Activated B cell treated with CpG ODN at 0.5 μM for 24 hours (primary cell): ENCODE measurements around the gene MTG2. TPM values are rescaled to one million over a fixed set of nuclear protein-coding genes. Genes with fewer than 3 reads are reported as not detected.

Source experiments
- ATAC-seq: fragments of 200-7000 bp; cut with Tn5 transposase; one replicate; pipeline ENCODE4 v1.10.0; 2021; ENCODE audit warnings: low read depth, mild to moderate bottlenecking, moderate library complexity
- CTCF ChIA-PET: fragments of 350-600 bp; sonication (Branson Sonifier 250); formaldehyde crosslinking; loops from one replicate; lab custom pipeline; 2021; ENCODE audit warnings: antibody characterized with exemption; lab: Charles Lee
- POLR2A ChIA-PET: fragments of 350-600 bp; sonication (Branson Sonifier 250); formaldehyde crosslinking; loops from one replicate; lab custom pipeline; 2021; ENCODE audit warnings: antibody characterized with exemption; lab: Charles Lee
- DNase-seq: peaks from one replicate; pipeline ENCODE4 v3.0.0; 2022
- H3K27ac Mint-ChIP-seq: one replicate; pipeline ENCODE4 v1.8.0; 2020; ENCODE audit warnings: mixed read lengths
- H3K27me3 Mint-ChIP-seq: one replicate; pipeline ENCODE4 v1.8.0; 2021; ENCODE audit warnings: mixed read lengths
- H3K36me3 Mint-ChIP-seq: one replicate; pipeline ENCODE4 v1.8.0; 2021; ENCODE audit warnings: low read depth, mixed read lengths
- H3K4me1 Mint-ChIP-seq: one replicate; pipeline ENCODE4 v1.8.0; 2021; ENCODE audit warnings: mixed read lengths
- H3K4me3 Mint-ChIP-seq: one replicate; pipeline ENCODE4 v1.8.0; 2020; ENCODE audit warnings: mild to moderate bottlenecking, mixed read lengths
- H3K9me3 Mint-ChIP-seq: one replicate; pipeline ENCODE4 v1.8.0; 2020; ENCODE audit warnings: mixed read lengths
- intact Hi-C: fragments of 100-400 bp; cut with micrococcal nuclease; formaldehyde crosslinking; loops from one replicate; pipeline ENCODE4 v1.15.1; 2024
- total RNA-seq: library from RNA; stranded (reverse); gene quantifications from 2 replicates; pipeline ENCODE4 v1.2.3, GENCODE V29; 2022
- TF ChIP-seq, protein P1 (sequence below): fragments of 200-600 bp; IDR thresholded peaks from one replicate; pipeline ENCODE4 v1.8.0; 2022; ENCODE audit warnings: antibody characterized with exemption, mild to moderate bottlenecking

MTG2 gene
- total RNA-seq, 1 donor from 2014 or later, result 46.8 TPM

DNA sequence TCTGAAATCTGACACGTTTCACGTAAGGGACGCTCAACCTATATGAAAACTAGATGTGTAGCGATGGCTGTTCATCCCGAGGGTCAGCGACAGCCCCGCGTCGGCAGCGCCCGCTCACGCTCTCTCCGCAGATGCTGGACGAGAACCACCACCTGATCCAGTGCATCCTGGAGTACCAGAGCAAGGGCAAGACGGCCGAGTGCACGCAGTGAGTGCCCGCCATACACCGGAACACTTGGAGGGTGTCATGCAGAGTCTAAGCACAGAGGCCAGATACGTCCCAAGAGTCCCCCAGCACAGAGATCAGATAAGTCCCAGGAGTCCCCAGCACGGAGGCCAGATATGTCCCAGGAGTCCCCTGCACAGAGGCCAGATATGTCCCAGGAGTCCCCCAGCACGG is 24.3 kb upstream of the MTG2 start:
- H3K9me3 Mint-ChIP-seq, result no peaks in the 10 kb centered on the region
- peaks cover 7% of the 10 kb centered on the region for H3K4me1 Mint-ChIP-seq
- ChIA-PET POLR2A (no interaction called here), CTCF (no interaction called here)
- DNase-seq, result no peak
- intact Hi-C loops, result no loop called here
- H3K27me3 Mint-ChIP-seq, result no peaks in the 10 kb centered on the region
- H3K4me3 Mint-ChIP-seq, result no peak overlapping the region
- H3K36me3 Mint-ChIP-seq, result peaks cover 38% of the 10 kb centered on the region
- ATAC-seq, result no peak
- no peak overlapping the region for H3K27ac Mint-ChIP-seq
- TF ChIP-seq, protein P1, sequence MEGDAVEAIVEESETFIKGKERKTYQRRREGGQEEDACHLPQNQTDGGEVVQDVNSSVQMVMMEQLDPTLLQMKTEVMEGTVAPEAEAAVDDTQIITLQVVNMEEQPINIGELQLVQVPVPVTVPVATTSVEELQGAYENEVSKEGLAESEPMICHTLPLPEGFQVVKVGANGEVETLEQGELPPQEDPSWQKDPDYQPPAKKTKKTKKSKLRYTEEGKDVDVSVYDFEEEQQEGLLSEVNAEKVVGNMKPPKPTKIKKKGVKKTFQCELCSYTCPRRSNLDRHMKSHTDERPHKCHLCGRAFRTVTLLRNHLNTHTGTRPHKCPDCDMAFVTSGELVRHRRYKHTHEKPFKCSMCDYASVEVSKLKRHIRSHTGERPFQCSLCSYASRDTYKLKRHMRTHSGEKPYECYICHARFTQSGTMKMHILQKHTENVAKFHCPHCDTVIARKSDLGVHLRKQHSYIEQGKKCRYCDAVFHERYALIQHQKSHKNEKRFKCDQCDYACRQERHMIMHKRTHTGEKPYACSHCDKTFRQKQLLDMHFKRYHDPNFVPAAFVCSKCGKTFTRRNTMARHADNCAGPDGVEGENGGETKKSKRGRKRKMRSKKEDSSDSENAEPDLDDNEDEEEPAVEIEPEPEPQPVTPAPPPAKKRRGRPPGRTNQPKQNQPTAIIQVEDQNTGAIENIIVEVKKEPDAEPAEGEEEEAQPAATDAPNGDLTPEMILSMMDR, result no peak

DNA sequence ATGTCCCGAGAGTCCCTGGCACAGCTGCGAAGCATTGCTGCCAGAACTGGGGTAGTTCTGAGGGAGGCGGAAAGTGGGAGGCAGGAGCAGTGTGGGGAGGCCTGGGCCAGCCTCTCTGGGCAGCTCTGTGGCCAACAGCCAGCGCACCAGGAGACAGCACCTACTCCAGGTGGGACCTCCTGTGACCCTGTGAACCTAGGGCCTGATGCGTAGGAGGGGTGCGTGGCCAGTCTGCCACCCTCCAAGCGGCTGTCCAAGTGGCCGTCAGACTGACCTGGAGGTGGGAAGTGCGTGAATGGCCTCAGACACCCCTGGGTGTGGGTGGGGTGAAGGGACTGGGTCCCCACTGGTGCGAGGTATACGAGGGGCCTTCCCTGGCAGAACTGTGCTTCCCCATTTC is 23.8 kb upstream of the MTG2 start:
- Mint-ChIP-seq H3K36me3 (peaks cover 38% of the 10 kb centered on the region), H3K4me1 (peaks cover 7% of the 10 kb centered on the region), H3K27me3 (no peaks in the 10 kb centered on the region), H3K4me3 (no peak overlapping the region), H3K9me3 (no peaks in the 10 kb centered on the region), H3K27ac (no peak overlapping the region)
- ATAC-seq (no peak), DNase-seq (no peak)
- ChIA-PET CTCF (no interaction called here), POLR2A (no interaction called here)
- TF ChIP-seq, protein P1, result no peak
- intact Hi-C loops, result no loop called here

DNA sequence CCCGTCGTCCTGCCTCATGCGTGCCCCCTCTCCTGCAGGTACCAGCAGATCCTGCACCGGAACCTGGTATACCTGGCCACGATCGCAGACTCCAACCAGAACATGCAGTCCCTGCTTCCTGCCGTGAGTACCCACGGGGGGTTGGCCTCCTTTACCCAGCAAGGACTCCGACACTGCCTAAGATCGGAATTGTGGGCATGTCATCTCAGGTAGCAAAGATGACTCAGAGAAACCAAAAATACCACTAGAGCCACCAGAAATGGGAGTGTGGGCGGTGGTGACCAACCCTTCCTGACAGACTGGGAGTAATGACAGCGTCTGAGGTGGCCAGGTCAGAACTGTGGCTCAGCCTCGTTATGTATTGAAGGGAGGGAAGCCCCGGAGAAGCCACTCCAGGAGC is 23.0 kb upstream of the MTG2 start:
- no peaks in the 10 kb centered on the region for H3K9me3 Mint-ChIP-seq
- POLR2A ChIA-PET, result no interaction called here
- intact Hi-C loops, result no loop called here
- no peak overlapping the region for H3K4me3 Mint-ChIP-seq
- CTCF ChIA-PET, result no interaction called here
- DNase-seq, result no peak
- no peak for ATAC-seq
- H3K27me3 Mint-ChIP-seq, result no peaks in the 10 kb centered on the region
- H3K4me1 Mint-ChIP-seq, result peaks cover 7% of the 10 kb centered on the region
- TF ChIP-seq, protein P1, result no peak
- H3K27ac Mint-ChIP-seq, result no peak overlapping the region
- H3K36me3 Mint-ChIP-seq, result peaks cover 35% of the 10 kb centered on the region

DNA sequence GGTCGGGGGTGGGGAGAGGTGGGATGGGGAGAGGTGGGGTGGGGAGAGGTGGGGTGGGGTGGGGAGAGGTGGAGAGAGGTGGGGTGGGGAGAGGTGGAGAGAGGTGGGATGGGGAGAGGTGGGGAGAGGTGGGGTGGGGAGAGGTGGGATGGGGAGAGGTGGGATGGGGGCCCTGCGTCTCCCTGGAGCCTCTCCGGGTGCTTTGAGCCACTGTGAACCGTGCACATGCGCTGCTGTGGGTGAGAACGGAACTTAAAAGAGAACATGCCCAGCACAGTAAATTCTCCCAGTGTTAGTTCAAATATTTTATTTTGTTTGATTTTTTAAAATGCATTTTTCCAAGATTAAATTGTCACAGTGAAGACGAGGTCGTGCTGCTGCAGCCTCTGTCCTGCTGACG is 22.6 kb upstream of the MTG2 start:
- intact Hi-C loops, result no loop called here
- Mint-ChIP-seq H3K4me1 (peaks cover 7% of the 10 kb centered on the region), H3K27ac (no peak overlapping the region), H3K27me3 (no peaks in the 10 kb centered on the region), H3K9me3 (no peaks in the 10 kb centered on the region), H3K4me3 (no peak overlapping the region), H3K36me3 (peaks cover 38% of the 10 kb centered on the region)
- ChIA-PET POLR2A (no interaction called here), CTCF (no interaction called here)
- DNase-seq, result no peak
- TF ChIP-seq, protein P1, result no peak
- no peak for ATAC-seq

DNA sequence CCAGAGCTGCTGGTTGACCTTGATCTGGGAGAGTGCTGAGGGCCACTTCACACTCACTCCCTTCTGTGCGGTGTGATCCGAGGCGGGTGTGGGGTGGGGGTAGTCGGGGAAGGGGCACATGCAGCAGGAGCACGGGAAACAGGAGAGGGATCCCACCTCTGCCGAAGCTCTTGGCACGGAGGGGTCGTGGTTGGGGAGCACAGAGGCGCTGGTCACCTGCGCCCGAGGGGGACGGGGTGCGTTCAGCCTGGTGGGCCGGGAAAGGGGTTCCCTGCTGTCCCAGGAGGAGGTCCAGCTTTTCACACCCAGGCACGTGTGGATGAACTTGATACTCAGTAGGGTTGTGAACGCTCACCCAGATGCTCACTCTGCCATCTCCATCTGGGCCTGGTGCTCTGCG is 22.0 kb upstream of the MTG2 start:
- no peak for DNase-seq
- H3K36me3 Mint-ChIP-seq, result peaks cover 40% of the 10 kb centered on the region

More for the DNA sequence above, 22.0 kb upstream of the MTG2 start:
- Mint-ChIP-seq H3K4me3 (no peak overlapping the region), H3K9me3 (no peaks in the 10 kb centered on the region), H3K27ac (no peak overlapping the region), H3K4me1 (peaks cover 7% of the 10 kb centered on the region), H3K27me3 (no peaks in the 10 kb centered on the region)
- TF ChIP-seq, protein P1, result no peak
- ChIA-PET POLR2A (no interaction called here), CTCF (no interaction called here)
- ATAC-seq, result no peak
- intact Hi-C loops, result no loop called here
